ENCODE measurements around the gene RYK.
"Not testable (repeated sequence)": the region's sequence is repeated elsewhere in the genome, so short reads cannot be mapped to it uniquely, and the experiment has no call there.

RYK gene

GRCh38 chr3:134250717-134251220 lies at the start of gene RYK:
Gene RYK (minus strand): TSS chr3:134250859. CDS start chr3:134250654, 205 bp downstream.
- DNase-seq (ENCODE audit: low read depth) = peak; percentile 72

DNA sequence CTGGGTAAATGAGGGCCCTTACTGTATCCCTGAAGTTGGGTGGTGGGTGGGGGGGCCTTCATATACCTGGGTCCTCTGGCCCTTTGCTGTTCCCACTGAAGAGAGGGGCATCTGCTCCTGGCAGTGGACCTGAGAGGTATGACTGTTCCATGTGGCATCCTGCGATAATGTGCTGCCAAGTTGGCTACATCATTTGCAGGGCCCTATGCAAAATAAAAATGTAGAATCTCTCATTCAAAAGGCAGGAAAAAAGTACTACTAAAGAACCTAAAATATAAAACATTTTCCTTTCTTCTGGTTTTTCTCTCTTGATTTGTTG lies 49.2 kb upstream of the RYK start:
- DNase-seq (ENCODE audit: low read depth) = no peak

GRCh38 chr3:134299185-134299887 lies 48.7 kb upstream of the RYK start:
- DNase-seq (ENCODE audit: low read depth) = no peak

DNA sequence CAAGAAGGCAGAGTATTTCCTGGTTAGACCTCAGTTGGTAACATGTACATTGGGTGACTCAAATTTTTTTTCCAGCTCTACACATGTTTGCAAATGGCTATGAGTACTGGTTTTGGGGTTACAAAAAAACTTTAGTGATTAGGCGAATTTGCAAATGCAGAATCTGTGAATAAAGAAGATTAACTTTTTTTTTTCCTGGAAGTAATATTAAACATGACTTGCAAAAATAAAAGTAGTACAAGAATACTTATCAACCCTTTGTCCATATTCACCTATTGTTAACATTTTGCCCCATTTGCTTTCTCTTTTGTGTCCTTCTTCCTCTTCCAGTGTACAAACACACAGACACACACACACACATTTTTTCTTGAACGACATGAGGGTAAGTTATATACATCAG lies 47.6 kb upstream of the RYK start:
- no peak for DNase-seq (ENCODE audit: low read depth)

DNA sequence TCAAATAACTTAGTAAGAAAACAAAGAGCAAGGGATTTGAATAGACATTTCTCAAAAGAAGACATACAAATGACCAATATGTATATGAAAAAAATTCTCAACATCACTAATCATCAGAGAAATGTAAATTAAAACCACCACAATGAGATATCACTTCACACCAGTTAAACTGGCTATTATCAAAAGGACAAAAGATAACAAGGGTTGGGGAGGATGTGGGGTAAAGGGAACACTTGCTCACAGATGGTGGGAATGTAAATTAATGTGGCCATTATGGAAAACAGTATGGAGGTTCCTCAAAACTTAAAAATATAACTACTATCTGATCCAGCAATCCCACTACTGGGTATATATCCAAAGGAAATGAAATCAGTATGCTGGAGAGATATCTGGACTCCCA lies 46.0 kb upstream of the RYK start:
- no peak for DNase-seq (ENCODE audit: low read depth)

DNA sequence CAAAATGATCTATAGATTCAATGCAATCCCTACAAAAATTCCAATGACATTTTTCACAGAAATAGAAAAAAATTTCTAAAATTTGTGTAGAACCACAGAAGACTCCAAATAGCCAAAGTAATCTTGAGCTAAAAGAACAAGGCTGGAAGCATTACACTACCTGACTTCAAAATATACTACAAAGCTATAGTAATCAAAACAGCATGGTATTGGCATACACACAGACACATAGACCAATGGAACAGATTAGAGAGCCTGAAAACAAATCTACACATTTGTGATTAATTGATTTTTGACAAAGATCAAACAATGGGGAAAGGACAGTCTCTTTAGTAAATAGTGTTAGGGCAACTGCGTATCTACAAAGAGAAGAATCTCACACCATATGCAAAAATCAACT lies 45.3 kb upstream of the RYK start:
- no peak for DNase-seq (ENCODE audit: low read depth)

DNA sequence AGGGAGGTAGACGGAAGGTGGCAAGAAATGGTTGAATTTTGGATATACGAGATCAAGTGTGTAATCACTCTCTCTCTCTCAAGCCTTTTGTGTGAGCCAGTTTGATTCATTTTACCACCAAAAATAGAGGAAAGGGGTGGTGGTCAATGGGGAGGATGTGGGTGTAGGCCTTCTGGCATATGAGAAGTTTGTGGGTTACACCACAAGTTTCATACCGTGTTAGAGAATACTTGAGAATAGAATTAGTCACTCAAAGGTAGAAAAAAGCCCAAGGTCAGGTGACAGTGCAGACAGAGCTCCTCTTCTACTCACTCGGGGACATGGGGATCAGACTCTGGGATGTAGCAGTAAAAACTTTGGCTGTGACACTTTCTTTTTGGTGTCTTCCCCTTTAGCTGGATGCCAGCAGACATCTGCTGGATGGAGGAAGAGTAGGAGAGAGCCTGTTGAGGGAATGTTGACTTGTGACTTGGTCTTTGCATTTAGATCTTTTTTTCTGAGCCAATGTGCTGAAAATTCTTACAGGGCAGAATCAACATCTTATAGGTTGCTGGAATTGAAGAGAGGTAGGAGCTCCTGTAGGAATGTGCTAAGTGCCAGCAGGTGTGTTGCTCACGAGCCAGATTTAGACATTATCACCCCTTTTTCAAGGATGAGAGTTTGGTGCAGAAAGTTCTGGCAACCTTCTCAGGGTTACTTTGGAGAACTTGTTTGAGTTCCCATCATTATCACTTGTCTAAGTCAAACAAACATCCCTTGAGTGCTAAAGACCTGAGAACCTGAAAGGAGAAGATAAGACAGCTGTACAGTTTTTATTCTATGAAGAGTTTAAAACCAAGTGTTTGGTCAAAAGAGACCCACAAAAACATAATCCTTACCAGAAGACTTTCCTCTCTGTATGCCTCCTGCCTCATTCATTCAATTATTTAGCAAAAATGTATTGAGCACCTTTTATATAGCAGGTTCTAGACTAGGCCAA lies 43.9 kb upstream of the RYK start:
- DNase-seq (ENCODE audit: low read depth) = peak; percentile 51

- no peak for DNase-seq (ENCODE audit: low read depth)
Observed at GRCh38 chr3:134291319-134292254, 40.9 kb upstream of the RYK start.

GRCh38 chr3:134287512-134287911 lies 36.9 kb upstream of the RYK start:
- DNase-seq (ENCODE audit: low read depth) = no peak

DNA sequence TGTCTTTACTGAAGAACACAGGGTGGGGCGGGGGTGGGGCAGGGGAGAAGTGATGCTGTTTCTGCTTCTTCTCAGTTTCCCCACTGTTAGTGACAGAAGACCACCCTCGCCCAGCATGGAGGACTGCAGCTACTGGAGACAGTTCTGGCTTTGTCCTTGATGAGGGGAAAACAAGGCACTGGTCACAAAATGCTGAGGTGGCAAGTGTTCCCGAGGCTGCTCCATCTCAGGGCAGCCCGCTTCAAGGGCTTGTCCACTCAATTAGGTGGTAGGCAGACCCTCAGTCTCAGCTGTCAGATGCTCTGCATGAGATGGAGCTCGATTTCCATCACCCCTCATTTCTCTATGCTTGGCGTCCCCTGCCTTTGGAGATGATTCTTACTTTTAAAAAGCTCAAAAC lies 33.8 kb upstream of the RYK start:
- no peak for DNase-seq (ENCODE audit: low read depth)

DNA sequence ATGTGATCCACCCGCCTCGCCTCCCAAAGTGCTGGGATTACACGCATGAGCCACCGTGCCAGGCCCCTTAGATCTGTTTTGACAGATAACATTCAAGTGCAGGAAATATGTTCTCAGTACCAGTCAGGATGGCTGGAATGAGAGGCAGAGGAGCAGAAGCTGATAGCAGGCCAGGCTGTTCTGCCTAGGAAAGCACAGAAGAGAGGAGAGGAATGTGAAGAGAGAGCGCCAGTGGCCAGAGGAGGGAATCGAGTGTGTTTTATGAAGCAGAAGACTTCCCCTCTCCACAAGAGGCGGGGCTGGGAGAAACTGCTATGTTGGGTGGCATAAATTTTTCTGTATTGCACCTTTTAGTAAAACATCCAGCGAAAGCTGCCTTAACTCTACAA lies 32.0 kb upstream of the RYK start:
- no peak for DNase-seq (ENCODE audit: low read depth)

DNA sequence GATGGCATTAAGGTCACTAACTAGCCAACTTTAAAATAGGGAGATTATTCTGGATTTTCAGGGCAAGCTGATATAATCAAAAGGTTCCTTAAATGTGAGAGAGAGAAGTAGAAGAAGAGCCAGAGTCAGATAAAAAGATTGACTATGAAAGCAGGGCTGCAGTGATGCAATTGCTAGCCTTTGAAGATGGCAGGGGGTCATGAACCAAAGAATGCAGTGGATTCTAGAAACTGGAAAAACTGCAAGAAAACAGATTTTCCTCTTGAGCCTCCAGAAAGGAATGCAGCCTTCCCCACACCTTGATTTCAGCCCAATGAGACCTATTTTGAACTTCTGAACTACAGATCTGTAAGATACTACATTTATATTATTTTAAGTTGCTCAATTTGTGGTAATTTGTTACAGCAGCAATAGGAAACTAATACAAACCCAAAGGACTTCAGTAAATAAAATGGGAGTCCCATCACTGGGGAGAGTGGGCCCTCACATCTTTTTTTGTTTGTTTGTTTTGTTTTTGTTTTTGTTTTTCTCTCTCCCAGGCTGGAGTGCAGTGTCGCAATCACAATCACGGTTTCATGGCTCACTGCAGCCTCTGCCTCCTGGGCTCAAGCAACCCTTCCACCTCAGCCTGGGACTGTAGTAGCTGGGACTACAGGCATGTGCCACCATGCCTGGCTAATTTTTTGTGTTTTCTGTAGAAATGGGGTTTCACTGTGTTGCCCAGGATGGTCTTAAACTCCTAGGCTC lies 31.4 kb upstream of the RYK start:
- DNase-seq (ENCODE audit: low read depth) = no peak

GRCh38 chr3:134279466-134279865 lies 28.8 kb upstream of the RYK start:
- no peak for DNase-seq (ENCODE audit: low read depth)

DNA sequence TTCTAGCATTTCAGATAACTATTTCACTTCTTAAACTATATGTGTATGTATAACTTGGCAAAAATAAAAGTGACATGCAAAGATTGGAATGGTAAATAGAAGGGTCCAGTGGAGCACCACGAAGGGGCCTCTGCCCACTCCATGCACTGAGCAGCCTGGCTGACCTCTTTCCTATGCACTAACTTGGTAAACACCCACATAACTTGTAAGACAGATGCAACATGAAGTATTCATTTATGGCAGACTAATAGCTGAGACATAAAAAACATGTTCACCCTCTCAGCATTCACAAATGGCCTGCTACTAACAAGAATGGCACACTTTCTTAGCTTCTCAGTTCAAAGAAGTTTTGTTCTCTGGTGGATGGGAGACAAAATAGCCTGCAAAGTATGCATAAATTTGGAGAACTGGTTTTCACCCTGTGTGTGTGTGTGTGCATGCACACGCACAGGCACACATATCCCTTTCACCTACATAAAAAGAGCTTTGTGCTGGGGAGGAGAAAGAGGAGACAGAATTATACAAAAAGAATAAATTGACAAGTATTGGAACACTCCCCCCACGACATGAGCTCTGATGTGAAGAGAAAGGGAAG lies 26.5 kb upstream of the RYK start:
- DNase-seq (ENCODE audit: low read depth) = no peak

GRCh38 chr3:134276086-134276485 lies 25.4 kb upstream of the RYK start:
- no peak for DNase-seq (ENCODE audit: low read depth)

GRCh38 chr3:134275110-134275509 lies 24.5 kb upstream of the RYK start:
- not testable (repeated sequence) for DNase-seq (ENCODE audit: low read depth)

GRCh38 chr3:134274571-134274970 lies 23.9 kb upstream of the RYK start:
- DNase-seq (ENCODE audit: low read depth) = no peak

- no peak for DNase-seq (ENCODE audit: low read depth)
Observed at GRCh38 chr3:134267996-134268395, 17.3 kb upstream of the RYK start.

GRCh38 chr3:134260987-134261386 lies 10.3 kb upstream of the RYK start:
- no peak for DNase-seq (ENCODE audit: low read depth)

DNA sequence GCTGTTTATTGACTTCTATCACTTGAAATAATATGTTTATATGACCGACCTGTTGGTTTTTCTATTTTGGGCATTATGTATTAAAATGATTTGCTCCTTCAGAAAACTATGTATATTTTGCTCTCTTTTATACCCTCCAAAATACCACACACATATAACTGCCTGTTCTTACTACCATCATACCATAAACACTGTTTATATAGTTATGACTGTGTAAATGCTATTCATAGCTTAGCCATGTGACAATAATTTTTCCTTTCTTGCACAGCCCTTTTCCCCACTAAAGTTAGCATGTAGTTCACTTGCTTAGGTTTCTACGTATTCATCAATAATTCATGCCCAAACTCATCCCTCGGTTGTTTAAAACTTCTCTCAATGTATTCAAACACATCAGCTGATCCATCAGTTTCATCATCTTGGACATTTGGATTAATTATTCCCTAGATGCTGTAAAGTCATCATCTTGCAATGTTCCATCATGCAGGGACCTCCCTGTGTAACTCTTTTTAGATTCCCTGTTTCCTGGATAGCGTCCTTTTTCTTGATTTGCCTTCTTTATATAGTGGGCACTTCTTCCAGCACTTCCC lies 8.2 kb upstream of the RYK start:
- DNase-seq (ENCODE audit: low read depth) = no peak

DNA sequence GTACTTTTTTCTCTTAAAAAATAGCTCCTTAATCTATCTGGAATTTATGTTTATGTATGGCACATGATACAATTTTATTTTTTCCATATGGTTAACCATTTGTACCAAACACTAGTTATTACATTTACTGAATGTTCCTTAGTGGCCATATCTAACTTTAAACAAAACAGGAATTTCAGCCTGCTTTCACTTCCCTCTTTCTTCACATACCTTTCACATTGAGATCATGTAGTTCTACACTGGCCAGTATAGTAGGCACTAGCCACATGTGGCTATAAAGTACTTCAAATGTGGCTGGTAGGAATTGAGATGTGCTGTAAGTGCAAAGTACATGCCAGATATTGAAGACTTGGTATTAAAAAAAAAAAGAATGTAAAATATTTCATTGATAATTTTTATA lies 4.7 kb upstream of the RYK start:
- DNase-seq (ENCODE audit: low read depth) = no peak

Measured in activated T-cell treated with anti-CD3 and anti-CD28 coated beads for 24 hours (primary cell).